ENCODE measurements around the gene AMFR.

- TF ChIP-seq CTCF (IDR thresholded peaks at IDR 0.05; ENCODE audit: low read depth, low read length, missing input control) (no peak), RXRA (IDR thresholded peaks at IDR 0.05) (no peak), EGR1 (IDR thresholded peaks at IDR 0.05; ENCODE audit: low read depth in 2 of 2) (no peak), REST (IDR thresholded peaks at IDR 0.05) (no peak), NR2F2 (IDR thresholded peaks at IDR 0.05) (no peak)
- TF ChIP-seq, protein P1, sequence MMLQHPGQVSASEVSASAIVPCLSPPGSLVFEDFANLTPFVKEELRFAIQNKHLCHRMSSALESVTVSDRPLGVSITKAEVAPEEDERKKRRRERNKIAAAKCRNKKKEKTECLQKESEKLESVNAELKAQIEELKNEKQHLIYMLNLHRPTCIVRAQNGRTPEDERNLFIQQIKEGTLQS (IDR thresholded peaks at IDR 0.05) = no peak
Observed at GRCh38 chr16:56363181-56363716, 62.1 kb downstream of the AMFR start.

Data from liver (tissue), 3 donors.